HL-60 (cell line): ENCODE data around the gene MAP2.
"Not testable (repeated sequence)": the region's sequence is repeated elsewhere in the genome, so short reads cannot be mapped to it uniquely, and the experiment has no call there.

Experiments used
- DNase-seq, 2 experiments: peaks; one replicate each; pipeline ENCODE4 v3.0.0-alpha.2; 2010 to 2020; ENCODE audit warnings: low read depth in 1 of 2, low spot score in 1 of 2
- H3K27ac ChIP-seq: fragments of 250-450 bp; sonication (Bioruptor Pico); replicated peaks from 2 replicates; pipeline ENCODE4 v1.5.1; 2020; ENCODE audit warnings: mild to moderate bottlenecking, moderate library complexity
- H3K27me3 ChIP-seq: fragments of 250-450 bp; sonication (Bioruptor Pico); 2 replicates; pipeline ENCODE4 v1.5.1; 2021; ENCODE audit warnings: mild to moderate bottlenecking, moderate library complexity; ENCODE audit not compliant: insufficient read depth, poor library complexity, severe bottlenecking
- H3K4me3 ChIP-seq: replicated peaks from 2 replicates; pipeline ENCODE4 v1.5.1; 2011; ENCODE audit warnings: mild to moderate bottlenecking, control low read depth, low read length; ENCODE audit not compliant: insufficient read depth
- GABPA ChIP-seq: IDR thresholded peaks from 2 replicates; pipeline ENCODE4 v1.6.1; 2012; ENCODE audit warnings: low read depth
- POLR2AphosphoS5 ChIP-seq: IDR thresholded peaks from 2 replicates; pipeline ENCODE4 v1.6.1; 2012; ENCODE audit warnings: low read depth
- SPI1 ChIP-seq: IDR thresholded peaks from 2 replicates; pipeline ENCODE4 v1.6.1; 2012; ENCODE audit warnings: low read depth, mild to moderate bottlenecking, borderline replicate concordance
- TF ChIP-seq, protein P1 (sequence below): IDR thresholded peaks from one replicate; pipeline ENCODE4 v1.5.1; 2011; ENCODE audit warnings: low read length, control low read depth, inconsistent platforms; ENCODE audit not compliant: insufficient read depth
- TF ChIP-seq, protein P2 (sequence below): IDR thresholded peaks from 2 replicates; pipeline ENCODE4 v1.6.1; 2012; ENCODE audit warnings: low read depth; ENCODE audit not compliant: insufficient replicate concordance

MAP2 gene

DNA sequence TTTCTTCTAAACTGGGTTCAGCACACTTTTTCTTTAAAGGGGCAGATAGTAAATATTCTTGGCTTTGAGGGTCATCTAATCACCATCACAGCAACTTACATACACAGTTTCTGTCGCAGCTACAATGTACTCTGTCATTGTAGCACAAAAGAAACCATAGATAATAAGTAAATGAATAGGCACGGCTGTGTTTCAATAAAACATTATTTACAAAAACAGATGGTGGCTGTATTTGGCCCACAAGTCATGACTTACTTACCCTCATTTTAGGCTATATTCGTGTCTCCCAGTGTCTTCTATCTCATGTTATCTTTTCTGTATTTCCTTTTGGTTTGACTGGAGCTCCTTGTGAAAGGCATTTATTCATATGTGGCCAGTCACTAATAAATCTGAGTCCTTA lies 168.3 kb downstream of the MAP2 start:
- TF ChIP-seq GABPA, result no peak
- no peak for TF ChIP-seq SPI1
- no peak for TF ChIP-seq POLR2AphosphoS5
- TF ChIP-seq, protein P1, sequence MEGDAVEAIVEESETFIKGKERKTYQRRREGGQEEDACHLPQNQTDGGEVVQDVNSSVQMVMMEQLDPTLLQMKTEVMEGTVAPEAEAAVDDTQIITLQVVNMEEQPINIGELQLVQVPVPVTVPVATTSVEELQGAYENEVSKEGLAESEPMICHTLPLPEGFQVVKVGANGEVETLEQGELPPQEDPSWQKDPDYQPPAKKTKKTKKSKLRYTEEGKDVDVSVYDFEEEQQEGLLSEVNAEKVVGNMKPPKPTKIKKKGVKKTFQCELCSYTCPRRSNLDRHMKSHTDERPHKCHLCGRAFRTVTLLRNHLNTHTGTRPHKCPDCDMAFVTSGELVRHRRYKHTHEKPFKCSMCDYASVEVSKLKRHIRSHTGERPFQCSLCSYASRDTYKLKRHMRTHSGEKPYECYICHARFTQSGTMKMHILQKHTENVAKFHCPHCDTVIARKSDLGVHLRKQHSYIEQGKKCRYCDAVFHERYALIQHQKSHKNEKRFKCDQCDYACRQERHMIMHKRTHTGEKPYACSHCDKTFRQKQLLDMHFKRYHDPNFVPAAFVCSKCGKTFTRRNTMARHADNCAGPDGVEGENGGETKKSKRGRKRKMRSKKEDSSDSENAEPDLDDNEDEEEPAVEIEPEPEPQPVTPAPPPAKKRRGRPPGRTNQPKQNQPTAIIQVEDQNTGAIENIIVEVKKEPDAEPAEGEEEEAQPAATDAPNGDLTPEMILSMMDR, result no peak
- TF ChIP-seq, protein P2, sequence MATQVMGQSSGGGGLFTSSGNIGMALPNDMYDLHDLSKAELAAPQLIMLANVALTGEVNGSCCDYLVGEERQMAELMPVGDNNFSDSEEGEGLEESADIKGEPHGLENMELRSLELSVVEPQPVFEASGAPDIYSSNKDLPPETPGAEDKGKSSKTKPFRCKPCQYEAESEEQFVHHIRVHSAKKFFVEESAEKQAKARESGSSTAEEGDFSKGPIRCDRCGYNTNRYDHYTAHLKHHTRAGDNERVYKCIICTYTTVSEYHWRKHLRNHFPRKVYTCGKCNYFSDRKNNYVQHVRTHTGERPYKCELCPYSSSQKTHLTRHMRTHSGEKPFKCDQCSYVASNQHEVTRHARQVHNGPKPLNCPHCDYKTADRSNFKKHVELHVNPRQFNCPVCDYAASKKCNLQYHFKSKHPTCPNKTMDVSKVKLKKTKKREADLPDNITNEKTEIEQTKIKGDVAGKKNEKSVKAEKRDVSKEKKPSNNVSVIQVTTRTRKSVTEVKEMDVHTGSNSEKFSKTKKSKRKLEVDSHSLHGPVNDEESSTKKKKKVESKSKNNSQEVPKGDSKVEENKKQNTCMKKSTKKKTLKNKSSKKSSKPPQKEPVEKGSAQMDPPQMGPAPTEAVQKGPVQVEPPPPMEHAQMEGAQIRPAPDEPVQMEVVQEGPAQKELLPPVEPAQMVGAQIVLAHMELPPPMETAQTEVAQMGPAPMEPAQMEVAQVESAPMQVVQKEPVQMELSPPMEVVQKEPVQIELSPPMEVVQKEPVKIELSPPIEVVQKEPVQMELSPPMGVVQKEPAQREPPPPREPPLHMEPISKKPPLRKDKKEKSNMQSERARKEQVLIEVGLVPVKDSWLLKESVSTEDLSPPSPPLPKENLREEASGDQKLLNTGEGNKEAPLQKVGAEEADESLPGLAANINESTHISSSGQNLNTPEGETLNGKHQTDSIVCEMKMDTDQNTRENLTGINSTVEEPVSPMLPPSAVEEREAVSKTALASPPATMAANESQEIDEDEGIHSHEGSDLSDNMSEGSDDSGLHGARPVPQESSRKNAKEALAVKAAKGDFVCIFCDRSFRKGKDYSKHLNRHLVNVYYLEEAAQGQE, result no peak
- Histone ChIP-seq H3K4me3 (no peak overlapping the region), H3K27ac (no peak overlapping the region), H3K27me3 (peaks cover 2% of the 10 kb centered on the region)
- no peak for DNase-seq

DNA sequence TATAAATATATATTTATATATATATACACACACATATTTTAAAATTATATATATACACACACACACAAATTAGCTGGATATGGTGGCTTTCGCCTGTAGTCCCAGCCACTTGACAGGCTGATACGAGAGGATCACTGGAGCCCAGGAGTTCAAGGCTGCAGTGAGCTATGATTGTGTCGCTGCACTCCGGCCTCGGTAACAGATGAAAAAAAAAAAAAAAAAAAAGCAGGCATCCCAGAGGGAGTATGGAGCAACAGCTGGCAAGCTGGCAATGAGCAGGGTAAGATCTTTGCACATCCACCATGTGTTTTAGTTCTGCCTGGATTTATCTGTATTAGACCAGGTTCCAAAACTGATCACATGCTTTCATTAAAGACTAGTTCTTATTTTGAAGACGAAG lies 170.1 kb downstream of the MAP2 start:
- peaks cover 2% of the 10 kb centered on the region for H3K27me3 ChIP-seq
- no peak for DNase-seq
- TF ChIP-seq GABPA, result no peak

DNA sequence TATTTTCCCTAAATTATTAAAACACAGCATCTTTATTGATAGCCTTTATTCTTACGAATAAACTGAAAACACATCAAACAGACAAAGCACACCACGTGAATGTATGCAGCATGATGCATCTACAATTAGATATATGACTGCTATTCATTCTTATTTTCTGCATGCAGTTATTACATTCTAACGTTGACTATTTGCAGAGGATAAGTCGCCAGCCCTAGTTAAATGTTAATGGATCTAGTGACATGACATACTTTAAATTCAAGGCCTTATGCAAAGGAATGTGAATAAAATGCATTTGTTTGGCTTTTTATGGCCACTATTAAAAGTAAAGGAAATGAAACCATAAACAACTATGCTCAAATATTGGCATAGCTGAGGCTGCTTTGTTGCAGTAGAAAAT lies 172.4 kb downstream of the MAP2 start:
- Histone ChIP-seq H3K27ac (no peak overlapping the region), H3K27me3 (peaks cover 2% of the 10 kb centered on the region), H3K4me3 (no peak overlapping the region)
- TF ChIP-seq, protein P1, result no peak
- TF ChIP-seq GABPA (no peak), SPI1 (no peak), POLR2AphosphoS5 (no peak)
- TF ChIP-seq, protein P2, result no peak
- DNase-seq, result no peak

More for the DNA sequence above, 170.1 kb downstream of the MAP2 start:
- Histone ChIP-seq H3K27ac (no peak overlapping the region), H3K4me3 (no peak overlapping the region)

DNA sequence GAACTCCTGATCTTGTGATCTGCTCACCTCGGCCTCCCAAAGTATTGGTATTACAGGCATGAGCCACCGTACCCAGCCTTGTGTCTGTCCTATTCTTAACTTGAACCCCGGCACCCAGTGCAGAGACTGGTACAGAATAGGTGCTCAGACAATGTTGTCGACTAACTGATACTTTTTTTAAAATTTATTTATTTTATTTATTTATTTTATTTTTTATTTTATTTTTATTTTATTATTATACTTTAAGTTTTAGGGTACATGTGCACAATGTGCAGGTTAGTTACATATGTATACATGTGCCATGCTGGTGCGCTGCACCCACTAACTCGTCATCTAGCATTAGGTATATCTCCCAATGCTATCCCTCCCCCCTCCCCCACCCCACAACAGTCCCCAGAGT lies 174.4 kb downstream of the MAP2 start:
- H3K27me3 ChIP-seq, H3K4me3 ChIP-seq, H3K27ac ChIP-seq, DNase-seq: not testable (repeated sequence)

DNA sequence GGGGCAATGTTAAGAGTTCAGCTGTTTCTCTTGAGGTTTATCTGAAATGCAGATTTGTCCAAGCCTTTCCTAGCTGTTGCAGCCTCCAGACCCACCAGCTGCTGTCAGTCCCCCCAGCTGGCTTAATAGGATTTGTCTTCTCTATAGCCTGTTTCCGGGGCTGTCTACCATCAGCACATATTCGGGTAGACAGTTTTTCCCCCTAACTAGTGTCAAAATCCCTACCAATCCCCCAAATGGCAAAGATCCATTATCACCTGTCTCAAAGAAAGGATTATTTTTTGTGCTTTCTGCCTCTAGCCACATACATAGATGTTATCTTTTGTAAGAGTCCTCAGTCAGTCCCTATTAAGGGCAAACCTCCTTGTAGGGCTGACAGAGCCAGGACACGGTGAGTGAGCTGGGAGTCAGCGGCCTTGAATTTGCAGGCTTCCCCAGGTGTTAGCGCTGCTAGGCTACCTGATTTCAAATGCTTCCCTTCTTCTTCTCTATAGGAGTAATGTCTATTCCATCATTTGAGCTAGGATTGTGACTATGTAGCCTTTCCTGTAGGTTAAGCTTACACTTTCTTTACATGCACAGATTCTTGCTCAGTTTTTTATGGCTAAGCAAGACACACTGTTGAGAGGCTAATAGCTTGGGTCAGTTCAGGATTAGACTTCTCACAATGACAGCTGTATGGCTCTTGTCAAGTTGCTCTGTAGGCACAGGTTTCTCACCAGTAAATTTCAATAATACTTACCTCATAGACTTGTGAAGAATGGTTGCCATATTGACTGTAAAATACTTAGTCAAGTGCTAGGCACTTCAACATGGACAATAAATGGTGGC lies 176.7 kb downstream of the MAP2 start:
- no peak overlapping the region for H3K4me3 ChIP-seq
- H3K27me3 ChIP-seq, result no peaks in the 10 kb centered on the region
- no peak overlapping the region for H3K27ac ChIP-seq
- DNase-seq, result no peak
- TF ChIP-seq, protein P1, result no peak
- TF ChIP-seq GABPA (no peak), SPI1 (no peak), POLR2AphosphoS5 (no peak)
- TF ChIP-seq, protein P2, result no peak
